HCT116 (cell line): Measurements from ENCODE around the gene HMGCLL1. TPM values are rescaled to one million over a fixed set of nuclear protein-coding genes. Genes with fewer than 3 reads are reported as not detected.

Experiments
- ATAC-seq: fragments of 200-7000 bp; cut with Tn5 transposase; 2 replicates; pipeline ENCODE4 v1.9.1; 2020; ENCODE audit warnings: mild to moderate bottlenecking, moderate library complexity
- BruUV-seq: library from RNA; stranded (reverse); fragments of 400-500 nt; replicated peaks from 2 replicates; lab custom pipeline; 2021; lab: Mats Ljungman, UMichigan
- CTCF ChIA-PET: fragments of 300-600 bp; sonication (Branson Sonifier 250); formaldehyde crosslinking; loops from one replicate; lab custom pipeline; 2021; ENCODE audit warnings: antibody characterized with exemption; lab: Charles Lee
- POLR2A ChIA-PET: fragments of 300-600, 350-600 bp; sonication (Branson Sonifier 250); formaldehyde crosslinking; loops from one replicate; lab custom pipeline; 2021; ENCODE audit warnings: antibody characterized with exemption; lab: Charles Lee
- RAD21 ChIA-PET, 2 experiments: fragments of 300-600 bp; sonication (Branson Sonifier 250); formaldehyde crosslinking; loops; one replicate each; lab custom pipeline; 2023; ENCODE audit warnings: low total read pairs in 2 of 2; ENCODE audit not compliant: uncharacterized antibody in 2 of 2, unreplicated experiment in 2 of 2, low non-redundant PET in 1 of 2; lab: Charles Lee
- DNase-seq: peaks from one replicate; pipeline ENCODE4 v3.0.0-alpha.2; 2010; ENCODE audit warnings: low read depth, low spot score
- H2AFZ ChIP-seq: fragments of 200-600 bp; shearing (Covaris generic), sonication (generic); 2 replicates; pipeline ENCODE4 v1.6.1; 2017; ENCODE audit warnings: low read depth, mixed run types, mixed read lengths, antibody characterized with exemption, low read length; ENCODE audit not compliant: poor library complexity, severe bottlenecking
- H3K27ac ChIP-seq: 2 replicates; pipeline ENCODE4 v1.5.1; 2012; ENCODE audit warnings: low read depth, low read length
- H3K27me3 ChIP-seq: fragments of 200-600 bp; sonication (generic); 2 replicates; pipeline ENCODE4 v1.6.1; 2016; ENCODE audit warnings: mixed run types, low read length, mixed read lengths; ENCODE audit not compliant: insufficient read depth
- H3K36me3 ChIP-seq, 2 experiments: fragments of 200-500 bp in 1 of 2; fragments of 200-600 bp in 1 of 2; sonication (Bioruptor generic) in 1 of 2; sonication (generic) in 1 of 2; 2 replicates each; pipeline versions ENCODE4 v1.5.1 to v1.6.1; 2014 to 2016; ENCODE audit warnings: low read length in 2 of 2, inconsistent platforms in 1 of 2, mixed read lengths in 1 of 2, mixed run types in 1 of 2; ENCODE audit not compliant: insufficient read depth in 2 of 2, control insufficient read depth in 1 of 2
- H3K4me1 ChIP-seq, 2 experiments: fragments of 200-600 bp in 1 of 2; sonication (generic) in 1 of 2; 2 replicates each; pipeline versions ENCODE4 v1.5.1 to v1.6.1; 2012 to 2017; ENCODE audit warnings: low read length in 2 of 2, inconsistent platforms in 1 of 2, mild to moderate bottlenecking in 1 of 2, mixed read lengths in 1 of 2, mixed run types in 1 of 2, moderate library complexity in 1 of 2; ENCODE audit not compliant: insufficient read depth in 2 of 2, control insufficient read depth in 1 of 2
- H3K4me2 ChIP-seq: fragments of 200-600 bp; sonication (generic); 2 replicates; pipeline ENCODE4 v1.6.1; 2017; ENCODE audit warnings: mixed run types, low read length, mixed read lengths
- H3K4me3 ChIP-seq, 2 experiments: fragments of 200-600 bp in 1 of 2; sonication (generic) in 1 of 2; replicated peaks in 1 of 2; 2 replicates each; pipeline ENCODE4 v1.5.1; 2011 to 2016; ENCODE audit warnings: low read length in 2 of 2, control low read depth in 1 of 2, low read depth in 1 of 2, mild to moderate bottlenecking in 1 of 2, mixed read lengths in 1 of 2, mixed run types in 1 of 2
- H3K79me2 ChIP-seq: fragments of 200-600 bp; sonication (generic); 2 replicates; pipeline ENCODE4 v1.6.1; 2017; ENCODE audit warnings: mild to moderate bottlenecking, mixed run types, low read length, moderate library complexity, mixed read lengths; ENCODE audit not compliant: insufficient read depth
- H3K9ac ChIP-seq: fragments of 200-600 bp; sonication (generic); 2 replicates; pipeline ENCODE4 v1.6.1; 2016; ENCODE audit warnings: low read length, mixed read lengths
- H3K9me2 ChIP-seq: fragments of 200-600 bp; sonication (generic), shearing (Covaris generic); 2 replicates; pipeline ENCODE4 v1.6.1; 2017; ENCODE audit warnings: mixed run types, mild to moderate bottlenecking, moderate library complexity; ENCODE audit not compliant: insufficient read depth
- H3K9me3 ChIP-seq, 2 experiments: fragments of 200-500 bp in 1 of 2; fragments of 200-600 bp in 1 of 2; sonication (Bioruptor generic) in 1 of 2; sonication (generic) in 1 of 2; 2 replicates each; pipeline ENCODE4 v1.6.1; 2014 to 2017; ENCODE audit warnings: low read length in 2 of 2, mixed read lengths in 2 of 2, inconsistent platforms in 1 of 2, low read depth in 1 of 2, mild to moderate bottlenecking in 1 of 2, mixed run types in 1 of 2, moderate library complexity in 1 of 2; ENCODE audit not compliant: control insufficient read depth in 1 of 2, insufficient read depth in 1 of 2
- H4K20me1 ChIP-seq: fragments of 200-600 bp; sonication (generic), shearing (Covaris generic); 2 replicates; pipeline ENCODE4 v1.6.1; 2017; ENCODE audit warnings: mixed run types, mild to moderate bottlenecking, moderate library complexity; ENCODE audit not compliant: insufficient read depth
- CBX3 ChIP-seq: IDR thresholded peaks from 2 replicates; pipeline ENCODE4 v1.6.1; 2012; ENCODE audit warnings: low read depth
- CEBPB ChIP-seq: IDR thresholded peaks from 2 replicates; pipeline ENCODE4 v1.6.1; 2012; ENCODE audit warnings: low read depth
- CTCF ChIP-seq, 3 experiments: fragments of 200-600 bp in 1 of 3; sonication (generic) in 1 of 3; IDR thresholded peaks in 2 of 3; conservative IDR thresholded peaks in 1 of 3; 2 replicates each; pipeline ENCODE4 v1.5.1; 2012 to 2017; ENCODE audit warnings: low read depth in 2 of 3, low read length in 2 of 3, antibody characterized with exemption in 1 of 3, borderline replicate concordance in 1 of 3, control low read depth in 1 of 3, mild to moderate bottlenecking in 1 of 3, mixed read lengths in 1 of 3, mixed run types in 1 of 3, moderate library complexity in 1 of 3; ENCODE audit not compliant: insufficient read depth in 1 of 3
- EGR1 ChIP-seq: IDR thresholded peaks from 2 replicates; pipeline ENCODE4 v1.6.1; 2012; ENCODE audit warnings: low read depth
- ELF1 ChIP-seq: IDR thresholded peaks from 2 replicates; pipeline ENCODE4 v1.6.1; 2012; ENCODE audit warnings: low read depth, borderline replicate concordance
- EZH2 ChIP-seq: fragments of 200-600 bp; sonication (generic); IDR thresholded peaks from 2 replicates; pipeline ENCODE4 v1.6.1; 2017; ENCODE audit warnings: antibody characterized with exemption, mixed run types
- FOSL1 ChIP-seq: IDR thresholded peaks from 2 replicates; pipeline ENCODE4 v1.6.1; 2012; ENCODE audit warnings: low read depth
- JUND ChIP-seq: IDR thresholded peaks from 2 replicates; pipeline ENCODE4 v1.6.1; 2012
- MAX ChIP-seq: IDR thresholded peaks from 2 replicates; pipeline ENCODE4 v1.6.1; 2012
- POLR2AphosphoS5 ChIP-seq: IDR thresholded peaks from 2 replicates; pipeline ENCODE4 v1.6.1; 2011; ENCODE audit warnings: mild to moderate bottlenecking, low read depth, low read length, moderate library complexity
- RAD21 ChIP-seq: IDR thresholded peaks from 2 replicates; pipeline ENCODE4 v1.6.1; 2012; ENCODE audit warnings: low read depth, mild to moderate bottlenecking
- REST ChIP-seq: IDR thresholded peaks from 2 replicates; pipeline ENCODE4 v1.6.1; 2012; ENCODE audit warnings: low read depth
- SIN3A ChIP-seq: IDR thresholded peaks from 2 replicates; pipeline ENCODE4 v1.6.1; 2012; ENCODE audit warnings: low read depth
- SP1 ChIP-seq: IDR thresholded peaks from 2 replicates; pipeline ENCODE4 v1.6.1; 2012; ENCODE audit warnings: low read depth
- SRF ChIP-seq: IDR thresholded peaks from 2 replicates; pipeline ENCODE4 v1.6.1; 2012; ENCODE audit warnings: low read depth
- ZFX ChIP-seq: fragments of 450-650 bp; IDR thresholded peaks from 2 replicates; pipeline ENCODE4 v1.6.1; 2017
- ZNF274 ChIP-seq: fragments of 200-500 bp; sonication (Bioruptor generic); IDR thresholded peaks from 2 replicates; pipeline ENCODE4 v1.6.1; 2014; ENCODE audit warnings: mild to moderate bottlenecking, low read depth, low read length, inconsistent platforms
- intact Hi-C: fragments of 100-400 bp; cut with micrococcal nuclease; formaldehyde crosslinking; loops from 2 replicates; pipeline ENCODE4 v1.10.0; 2022
- total RNA-seq: library from RNA; stranded (reverse); gene quantifications from one replicate; pipeline ENCODE4 v1.2.1, GENCODE V29; 2021; ENCODE audit not compliant: unreplicated experiment

HMGCLL1 gene
- total RNA-seq, 1 experiment from 2014 or later, result not detected

- intact Hi-C loops, result no loop called here
- no peaks in the 10 kb centered on the region for H3K9me2 ChIP-seq
- H3K4me2 ChIP-seq, result no peak overlapping the region
- no peaks in the 10 kb centered on the region for H3K9me3 ChIP-seq
- H3K79me2 ChIP-seq, result no peaks in the 10 kb centered on the region
- no peaks in the 10 kb centered on the region for H3K4me1 ChIP-seq
- H2AFZ ChIP-seq, result no peak overlapping the region
- ChIA-PET CTCF (no interaction called here), RAD21 (no interaction called here), POLR2A (no interaction called here)
- no TSS peak for BruUV-seq
- no peak for DNase-seq
- TF ChIP-seq ZFX, result no peak
- no peak for TF ChIP-seq RAD21
- no peak for TF ChIP-seq ZNF274
- no peak for TF ChIP-seq JUND
- no peak for TF ChIP-seq FOSL1
- no peak for TF ChIP-seq EZH2
- no peak for TF ChIP-seq SIN3A
- no peak for TF ChIP-seq SP1
- TF ChIP-seq CEBPB, result no peak
- no peak for TF ChIP-seq EGR1
- no peak for TF ChIP-seq MAX
- TF ChIP-seq ELF1, result no peak
- no peaks in the 10 kb centered on the region for H4K20me1 ChIP-seq
- no peak overlapping the region for H3K27ac ChIP-seq
- H3K27me3 ChIP-seq, result peaks cover 25% of the 10 kb centered on the region
- H3K9ac ChIP-seq, result no peak overlapping the region
- H3K4me3 ChIP-seq, result no peak overlapping the region
- no peaks in the 10 kb centered on the region for H3K36me3 ChIP-seq
- no peak for ATAC-seq
Measured at GRCh38 chr6:55473722-55474121, 105.3 kb downstream of the HMGCLL1 start.

- no peaks in the 10 kb centered on the region for H3K36me3 ChIP-seq
- DNase-seq (no peak), ATAC-seq (no peak)
- H3K9me3 ChIP-seq, result no peaks in the 10 kb centered on the region
- H3K4me2 ChIP-seq, result no peak overlapping the region
- no peak overlapping the region for H3K9ac ChIP-seq
- ChIA-PET POLR2A (no interaction called here), RAD21 (no interaction called here), CTCF (no interaction called here)
- BruUV-seq, result no TSS peak
- no peaks in the 10 kb centered on the region for H3K4me1 ChIP-seq
- intact Hi-C loops, result no loop called here
- H3K9me2 ChIP-seq, result no peaks in the 10 kb centered on the region
- H3K27ac ChIP-seq, result no peak overlapping the region
- no peak overlapping the region for H3K4me3 ChIP-seq
- no peaks in the 10 kb centered on the region for H3K79me2 ChIP-seq
- no peaks in the 10 kb centered on the region for H4K20me1 ChIP-seq
- H3K27me3 ChIP-seq, result peaks cover 14% of the 10 kb centered on the region
- no peak overlapping the region for H2AFZ ChIP-seq
- TF ChIP-seq SP1 (no peak), REST (no peak), POLR2AphosphoS5 (no peak), CTCF (IDR thresholded peaks at IDR 0.05 in 2 of 3, conservative IDR thresholded peaks at IDR 0.05 in 1 of 3; ENCODE audit: borderline replicate concordance in 1 of 3, insufficient read depth in 1 of 3, low read depth in 2 of 3, low read length in 2 of 3) (no peak), ZNF274 (no peak), SIN3A (no peak), RAD21 (no peak), ZFX (no peak), SRF (no peak), CBX3 (no peak), CEBPB (no peak), MAX (no peak), EZH2 (no peak)
Measured at GRCh38 chr6:55469951-55470366, 109.0 kb downstream of the HMGCLL1 start.
